ENCODE data around the gene CAMK2G.

GRCh38 chr10:73772281-73773151, 101.8 kb downstream of the CAMK2G start:
- no peak for TF ChIP-seq EZH2 (IDR thresholded peaks at IDR 0.05; ENCODE audit: low read length, unreplicated experiment)
- TF ChIP-seq CTCF (conservative IDR thresholded peaks at IDR 0.05; ENCODE audit: low read depth, low read length), result peak; percentile 53
